ENCODE results near the gene DSP. TPM values are rescaled to one million over a fixed set of nuclear protein-coding genes. Genes with fewer than 3 reads are reported as not detected.

DSP gene
- total and polyA plus RNA-seq, 2 donors: 40.7 to 64.6 TPM

- Histone ChIP-seq H3K4me1 (ENCODE audit: control insufficient read depth in 2 of 2, insufficient read depth in 2 of 2, low read length in 2 of 2) (peaks cover 0 to 4% of the 10 kb centered on the region in 2 donors), H3K27ac (ENCODE audit: low read depth in 1 of 2, low read length in 1 of 2) (no peak overlapping the region), H3K4me3 (ENCODE audit: low read length in 2 of 2) (no peak overlapping the region), H3K9me3 (ENCODE audit: control insufficient read depth in 2 of 2, insufficient read depth in 1 of 2, low read length in 1 of 2) (no peaks in the 10 kb centered on the region), H3K27me3 (ENCODE audit: control insufficient read depth in 2 of 2, insufficient read depth in 1 of 2, low read length in 1 of 2) (no peaks in the 10 kb centered on the region), H3K36me3 (ENCODE audit: control insufficient read depth in 2 of 2, insufficient read depth in 2 of 2, low read length in 1 of 2) (no peaks in the 10 kb centered on the region)
- no peak for DNase-seq (ENCODE audit: low read depth in 6 of 9, low spot score in 9 of 9)
- 97% methylated on average over 5 of the region's 5 CpGs for WGBS
Measured at GRCh38 chr6:7621761-7622160, 80.3 kb downstream of the DSP start.

DNA sequence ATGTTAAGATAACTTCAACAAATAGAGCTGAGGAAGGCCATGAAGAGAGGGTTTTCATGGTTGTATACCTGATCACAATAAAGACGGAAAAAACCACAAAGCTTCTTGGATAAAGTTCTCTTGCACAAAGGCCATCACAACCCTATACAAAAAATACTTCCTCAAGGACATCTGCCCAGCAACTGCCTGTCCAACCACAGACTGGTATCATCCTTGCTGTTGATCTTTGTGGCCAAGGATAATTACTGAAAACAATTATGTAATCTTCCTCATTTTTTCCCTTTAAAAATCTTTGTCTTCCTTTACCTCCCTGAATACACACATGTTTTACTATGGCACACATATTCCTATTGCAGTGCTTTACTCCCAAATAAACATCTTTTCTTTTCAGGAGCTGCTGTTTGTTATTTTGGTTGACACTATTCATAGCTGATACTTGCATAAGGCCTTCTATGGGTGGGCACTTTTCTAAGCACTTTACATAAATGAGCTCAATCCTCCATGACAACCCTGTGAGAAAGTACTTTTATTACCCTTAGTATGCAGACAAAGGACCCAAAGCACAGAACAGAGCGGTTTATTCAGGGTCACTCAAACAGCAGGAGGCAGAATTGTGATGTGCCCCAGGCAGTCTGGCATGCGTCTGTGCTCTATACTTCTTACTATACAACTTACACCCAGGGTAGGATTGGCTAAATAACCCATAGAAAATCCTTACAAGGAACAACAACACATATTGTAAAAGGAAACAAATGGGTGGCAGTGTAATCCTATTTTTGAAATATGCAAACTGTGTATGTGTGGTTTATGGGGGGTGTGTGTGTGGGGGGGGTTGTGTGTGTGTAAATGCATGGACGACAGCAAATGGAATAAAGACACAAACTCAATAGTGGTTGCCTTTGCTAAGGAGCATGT lies 83.6 kb downstream of the DSP start:
- Histone ChIP-seq H3K9me3 (ENCODE audit: control insufficient read depth in 2 of 2, insufficient read depth in 1 of 2, low read length in 1 of 2) (no peaks in the 10 kb centered on the region), H3K36me3 (ENCODE audit: control insufficient read depth in 2 of 2, insufficient read depth in 2 of 2, low read length in 1 of 2) (no peaks in the 10 kb centered on the region), H3K4me1 (ENCODE audit: control insufficient read depth in 2 of 2, insufficient read depth in 2 of 2, low read length in 2 of 2) (no peaks in the 10 kb centered on the region), H3K4me3 (ENCODE audit: low read length in 2 of 2) (no peak overlapping the region), H3K27ac (ENCODE audit: low read depth in 1 of 2, low read length in 1 of 2) (no peak overlapping the region), H3K27me3 (ENCODE audit: control insufficient read depth in 2 of 2, insufficient read depth in 1 of 2, low read length in 1 of 2) (peaks cover 0 to 2% of the 10 kb centered on the region in 2 donors)
- WGBS: 94% methylated on average over 4 of the region's 4 CpGs
- DNase-seq (ENCODE audit: low read depth in 6 of 9, low spot score in 9 of 9): no peak

DNA sequence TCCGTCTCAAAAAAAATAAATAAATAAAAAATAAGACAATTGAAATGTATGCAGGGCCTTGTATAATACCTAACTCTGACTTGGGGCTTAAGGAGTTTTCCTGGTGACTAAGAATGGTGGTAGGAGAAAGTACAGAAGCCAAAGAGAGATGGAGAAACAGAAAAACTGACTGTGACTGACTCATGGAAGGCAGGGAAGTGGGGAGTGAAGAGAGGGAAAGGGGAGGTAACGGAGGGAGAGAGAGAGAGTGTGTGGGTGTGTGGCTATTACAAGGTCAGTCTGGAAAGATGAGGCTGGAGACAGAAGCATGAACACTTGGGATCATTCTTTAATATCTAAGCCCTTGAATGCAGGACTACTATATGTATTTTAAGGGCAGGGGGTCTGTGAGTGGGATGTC lies 87.0 kb downstream of the DSP start:
- H3K4me3 ChIP-seq (ENCODE audit: low read length in 2 of 2): no peak overlapping the region
- 92% methylated on average over 2 of the region's 2 CpGs for WGBS
- no peak for DNase-seq (ENCODE audit: low read depth in 6 of 9, low spot score in 9 of 9)

GRCh38 chr6:7628909-7629308 lies 87.4 kb downstream of the DSP start:
- Histone ChIP-seq H3K36me3 (ENCODE audit: control insufficient read depth in 2 of 2, insufficient read depth in 2 of 2, low read length in 1 of 2) (no peaks in the 10 kb centered on the region), H3K4me1 (ENCODE audit: control insufficient read depth in 2 of 2, insufficient read depth in 2 of 2, low read length in 2 of 2) (no peaks in the 10 kb centered on the region), H3K27ac (ENCODE audit: low read depth in 1 of 2, low read length in 1 of 2) (no peak overlapping the region), H3K27me3 (ENCODE audit: control insufficient read depth in 2 of 2, insufficient read depth in 1 of 2, low read length in 1 of 2) (peaks cover 2% of the 10 kb centered on the region in 2 donors), H3K4me3 (ENCODE audit: low read length in 2 of 2) (no peak overlapping the region), H3K9me3 (ENCODE audit: control insufficient read depth in 2 of 2, insufficient read depth in 1 of 2, low read length in 1 of 2) (no peaks in the 10 kb centered on the region)
- WGBS: 98% methylated on average over 11 of the region's 11 CpGs
- DNase-seq (ENCODE audit: low read depth in 6 of 9, low spot score in 9 of 9): no peak

More for the DNA sequence above, 87.0 kb downstream of the DSP start:
- no peaks in the 10 kb centered on the region for H3K9me3 ChIP-seq (ENCODE audit: control insufficient read depth in 2 of 2, insufficient read depth in 1 of 2, low read length in 1 of 2)
- H3K27me3 ChIP-seq (ENCODE audit: control insufficient read depth in 2 of 2, insufficient read depth in 1 of 2, low read length in 1 of 2): peaks cover 2% of the 10 kb centered on the region in 2 donors
- H3K36me3 ChIP-seq (ENCODE audit: control insufficient read depth in 2 of 2, insufficient read depth in 2 of 2, low read length in 1 of 2): no peaks in the 10 kb centered on the region
- H3K4me1 ChIP-seq (ENCODE audit: control insufficient read depth in 2 of 2, insufficient read depth in 2 of 2, low read length in 2 of 2): no peaks in the 10 kb centered on the region
- H3K27ac ChIP-seq (ENCODE audit: low read depth in 1 of 2, low read length in 1 of 2): no peak overlapping the region

GRCh38 chr6:7629321-7629720 lies 87.8 kb downstream of the DSP start:
- no peaks in the 10 kb centered on the region for H3K36me3 ChIP-seq (ENCODE audit: control insufficient read depth in 2 of 2, insufficient read depth in 2 of 2, low read length in 1 of 2)
- H3K4me1 ChIP-seq (ENCODE audit: control insufficient read depth in 2 of 2, insufficient read depth in 2 of 2, low read length in 2 of 2): no peaks in the 10 kb centered on the region
- DNase-seq (ENCODE audit: low read depth in 6 of 9, low spot score in 9 of 9): no peak
- WGBS: 89% methylated on average over 2 of the region's 2 CpGs
- H3K27me3 ChIP-seq (ENCODE audit: control insufficient read depth in 2 of 2, insufficient read depth in 1 of 2, low read length in 1 of 2): peaks cover 2% of the 10 kb centered on the region in 2 donors
- no peak overlapping the region for H3K4me3 ChIP-seq (ENCODE audit: low read length in 2 of 2)
- H3K9me3 ChIP-seq (ENCODE audit: control insufficient read depth in 2 of 2, insufficient read depth in 1 of 2, low read length in 1 of 2): no peaks in the 10 kb centered on the region
- H3K27ac ChIP-seq (ENCODE audit: low read depth in 1 of 2, low read length in 1 of 2): no peak overlapping the region

GRCh38 chr6:7630792-7631191 lies 89.3 kb downstream of the DSP start:
- Histone ChIP-seq H3K36me3 (ENCODE audit: control insufficient read depth in 2 of 2, insufficient read depth in 2 of 2, low read length in 1 of 2) (no peaks in the 10 kb centered on the region), H3K27ac (ENCODE audit: low read depth in 1 of 2, low read length in 1 of 2) (no peak overlapping the region), H3K27me3 (ENCODE audit: control insufficient read depth in 2 of 2, insufficient read depth in 1 of 2, low read length in 1 of 2) (peaks cover 2% of the 10 kb centered on the region in 2 donors), H3K4me3 (ENCODE audit: low read length in 2 of 2) (no peak overlapping the region), H3K4me1 (ENCODE audit: control insufficient read depth in 2 of 2, insufficient read depth in 2 of 2, low read length in 2 of 2) (no peaks in the 10 kb centered on the region), H3K9me3 (ENCODE audit: control insufficient read depth in 2 of 2, insufficient read depth in 1 of 2, low read length in 1 of 2) (no peaks in the 10 kb centered on the region)
- WGBS: 96% methylated on average over 5 of the region's 5 CpGs
- no peak for DNase-seq (ENCODE audit: low read depth in 6 of 9, low spot score in 9 of 9)

DNA sequence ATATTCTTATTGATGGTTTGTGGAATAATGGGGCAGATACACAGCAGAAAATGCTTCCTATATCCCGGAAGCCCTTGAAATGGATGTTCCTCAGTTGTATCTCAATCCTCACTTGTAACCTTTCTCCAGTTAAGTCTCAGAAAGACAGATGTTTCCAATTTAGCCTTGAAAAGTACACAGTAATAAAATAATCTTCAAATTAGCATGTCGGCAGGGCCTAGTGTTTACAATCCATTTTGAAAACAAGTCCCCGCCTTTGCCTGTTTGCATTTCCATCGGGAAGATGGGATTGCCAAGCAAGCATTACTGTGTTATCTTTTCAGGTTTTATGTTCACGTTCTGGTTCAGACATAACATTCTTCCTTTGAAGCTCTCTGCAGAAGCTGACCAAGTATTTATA lies 90.0 kb downstream of the DSP start:
- no peak for DNase-seq (ENCODE audit: low read depth in 6 of 9, low spot score in 9 of 9)

DNA sequence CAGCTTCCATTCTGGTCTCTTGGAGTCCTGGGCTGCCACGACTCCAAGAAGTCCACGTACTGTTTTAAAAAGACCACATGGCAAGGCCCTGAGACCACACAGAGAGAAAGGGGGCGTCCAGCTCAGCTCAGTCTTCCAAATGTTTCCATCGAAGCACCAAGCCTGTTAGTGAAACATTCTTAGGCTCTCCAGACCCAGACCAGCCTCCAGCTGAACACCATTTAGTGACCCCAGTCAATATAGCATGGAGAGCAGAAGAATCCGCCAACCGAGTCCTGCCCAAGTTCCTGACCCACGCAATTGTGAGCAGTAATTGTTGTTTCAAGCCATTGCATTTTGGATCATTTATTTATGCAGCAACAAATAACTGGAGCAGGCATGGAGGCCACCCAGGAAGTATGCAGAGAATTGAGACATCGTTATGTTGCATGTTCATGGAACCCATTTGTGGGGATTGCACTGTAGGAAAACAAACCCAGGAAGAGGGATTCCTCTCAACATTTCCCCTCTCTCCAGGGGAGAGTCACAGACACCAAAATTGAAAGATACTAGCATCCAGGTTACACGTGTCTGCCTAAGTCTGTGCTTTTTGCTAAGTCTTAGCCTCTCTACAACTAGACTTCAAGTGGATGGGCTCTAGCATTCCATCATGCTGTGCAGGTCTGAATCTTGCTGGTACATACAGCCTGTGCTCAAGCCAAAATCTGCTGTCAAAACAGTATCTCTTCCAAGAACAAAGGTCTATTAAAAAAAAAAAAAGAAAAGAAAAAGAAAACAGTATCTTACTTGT lies 91.2 kb downstream of the DSP start:
- no peak overlapping the region for H3K27ac ChIP-seq (ENCODE audit: low read depth in 1 of 2, low read length in 1 of 2)
- H3K4me3 ChIP-seq (ENCODE audit: low read length in 2 of 2): no peak overlapping the region
- H3K4me1 ChIP-seq (ENCODE audit: control insufficient read depth in 2 of 2, insufficient read depth in 2 of 2, low read length in 2 of 2): no peaks in the 10 kb centered on the region
- H3K27me3 ChIP-seq (ENCODE audit: control insufficient read depth in 2 of 2, insufficient read depth in 1 of 2, low read length in 1 of 2): peaks cover 2% of the 10 kb centered on the region in 2 donors
- 94% methylated on average over 9 of the region's 9 CpGs for WGBS
- DNase-seq (ENCODE audit: low read depth in 6 of 9, low spot score in 9 of 9): no peak
- H3K9me3 ChIP-seq (ENCODE audit: control insufficient read depth in 2 of 2, insufficient read depth in 1 of 2, low read length in 1 of 2): no peaks in the 10 kb centered on the region
- no peaks in the 10 kb centered on the region for H3K36me3 ChIP-seq (ENCODE audit: control insufficient read depth in 2 of 2, insufficient read depth in 2 of 2, low read length in 1 of 2)

More for the DNA sequence above, 90.0 kb downstream of the DSP start:
- Histone ChIP-seq H3K4me3 (ENCODE audit: low read length in 2 of 2) (no peak overlapping the region), H3K36me3 (ENCODE audit: control insufficient read depth in 2 of 2, insufficient read depth in 2 of 2, low read length in 1 of 2) (no peaks in the 10 kb centered on the region), H3K4me1 (ENCODE audit: control insufficient read depth in 2 of 2, insufficient read depth in 2 of 2, low read length in 2 of 2) (no peaks in the 10 kb centered on the region), H3K27me3 (ENCODE audit: control insufficient read depth in 2 of 2, insufficient read depth in 1 of 2, low read length in 1 of 2) (peaks cover 2% of the 10 kb centered on the region in 2 donors), H3K9me3 (ENCODE audit: control insufficient read depth in 2 of 2, insufficient read depth in 1 of 2, low read length in 1 of 2) (no peaks in the 10 kb centered on the region), H3K27ac (ENCODE audit: low read depth in 1 of 2, low read length in 1 of 2) (no peak overlapping the region)
- 94% methylated on average over 5 of the region's 5 CpGs for WGBS

DNA sequence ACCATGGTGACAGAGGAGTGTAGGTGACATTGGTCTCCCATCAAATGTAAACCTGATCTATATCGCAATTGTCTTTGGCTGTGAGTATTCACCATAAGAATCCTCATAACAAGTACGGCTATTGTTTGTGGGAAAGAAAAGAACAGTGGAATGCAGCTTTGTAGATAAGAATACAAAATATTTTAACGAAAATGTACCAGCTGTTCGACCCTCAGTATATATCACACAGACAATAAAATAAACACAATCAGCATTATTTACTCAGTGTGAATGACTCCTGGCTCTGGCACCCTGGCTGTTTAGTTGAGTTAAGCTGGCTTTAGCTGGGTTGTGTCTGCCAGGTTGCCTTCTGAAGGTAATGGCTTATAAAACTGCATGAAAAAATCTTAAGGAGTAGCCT lies 91.9 kb downstream of the DSP start:
- no peak overlapping the region for H3K27ac ChIP-seq (ENCODE audit: low read depth in 1 of 2, low read length in 1 of 2)
- H3K4me1 ChIP-seq (ENCODE audit: control insufficient read depth in 2 of 2, insufficient read depth in 2 of 2, low read length in 2 of 2): no peaks in the 10 kb centered on the region
- no peak for DNase-seq (ENCODE audit: low read depth in 6 of 9, low spot score in 9 of 9)
- 93% methylated on average over 4 of the region's 4 CpGs for WGBS
- no peaks in the 10 kb centered on the region for H3K9me3 ChIP-seq (ENCODE audit: control insufficient read depth in 2 of 2, insufficient read depth in 1 of 2, low read length in 1 of 2)
- H3K36me3 ChIP-seq (ENCODE audit: control insufficient read depth in 2 of 2, insufficient read depth in 2 of 2, low read length in 1 of 2): no peaks in the 10 kb centered on the region
- peaks cover 2% of the 10 kb centered on the region in 2 donors for H3K27me3 ChIP-seq (ENCODE audit: control insufficient read depth in 2 of 2, insufficient read depth in 1 of 2, low read length in 1 of 2)
- no peak overlapping the region for H3K4me3 ChIP-seq (ENCODE audit: low read length in 2 of 2)

All from thymus (tissue), 11 donors.